ENCODE measurements around the gene WIPF3.

The WIPF3 gene

DNA sequence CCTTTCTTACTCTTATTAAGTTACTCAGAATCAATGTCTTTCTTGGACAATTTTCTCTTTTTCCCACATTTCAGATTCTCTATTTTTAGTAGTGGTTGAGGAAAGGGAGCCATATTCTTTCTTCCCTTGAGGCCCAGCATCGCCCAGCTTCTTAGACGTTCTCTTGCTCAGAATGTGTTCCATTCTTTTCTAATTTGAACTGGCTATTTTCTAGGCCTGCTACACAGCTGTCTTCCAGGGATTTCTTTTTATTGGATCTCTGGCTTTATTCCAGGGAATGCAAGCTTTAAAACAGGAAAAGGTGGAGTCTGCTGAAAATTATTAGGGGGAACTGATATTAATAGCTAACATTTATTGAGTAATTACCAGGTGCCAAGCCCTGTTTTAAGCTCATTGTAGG, 58.3 kb downstream of the WIPF3 start:
- in situ Hi-C loops (cut with HindIII; ENCODE audit: low pct_ligation_motif_present, low sequenced_read_pairs): no loop called here
- Histone ChIP-seq H3K27ac (no peak overlapping the region), H3K4me3 (ENCODE audit: low read depth, low read length) (no peak overlapping the region), H3K36me3 (replicated peaks) (no peaks in the 10 kb centered on the region), H3K27me3 (replicated peaks) (no peaks in the 10 kb centered on the region)
- no peak for DNase-seq
- TF ChIP-seq, protein P1, sequence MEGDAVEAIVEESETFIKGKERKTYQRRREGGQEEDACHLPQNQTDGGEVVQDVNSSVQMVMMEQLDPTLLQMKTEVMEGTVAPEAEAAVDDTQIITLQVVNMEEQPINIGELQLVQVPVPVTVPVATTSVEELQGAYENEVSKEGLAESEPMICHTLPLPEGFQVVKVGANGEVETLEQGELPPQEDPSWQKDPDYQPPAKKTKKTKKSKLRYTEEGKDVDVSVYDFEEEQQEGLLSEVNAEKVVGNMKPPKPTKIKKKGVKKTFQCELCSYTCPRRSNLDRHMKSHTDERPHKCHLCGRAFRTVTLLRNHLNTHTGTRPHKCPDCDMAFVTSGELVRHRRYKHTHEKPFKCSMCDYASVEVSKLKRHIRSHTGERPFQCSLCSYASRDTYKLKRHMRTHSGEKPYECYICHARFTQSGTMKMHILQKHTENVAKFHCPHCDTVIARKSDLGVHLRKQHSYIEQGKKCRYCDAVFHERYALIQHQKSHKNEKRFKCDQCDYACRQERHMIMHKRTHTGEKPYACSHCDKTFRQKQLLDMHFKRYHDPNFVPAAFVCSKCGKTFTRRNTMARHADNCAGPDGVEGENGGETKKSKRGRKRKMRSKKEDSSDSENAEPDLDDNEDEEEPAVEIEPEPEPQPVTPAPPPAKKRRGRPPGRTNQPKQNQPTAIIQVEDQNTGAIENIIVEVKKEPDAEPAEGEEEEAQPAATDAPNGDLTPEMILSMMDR (IDR thresholded peaks at IDR 0.05; ENCODE audit: low read depth, low read length, missing control alignments): no peak

DNA sequence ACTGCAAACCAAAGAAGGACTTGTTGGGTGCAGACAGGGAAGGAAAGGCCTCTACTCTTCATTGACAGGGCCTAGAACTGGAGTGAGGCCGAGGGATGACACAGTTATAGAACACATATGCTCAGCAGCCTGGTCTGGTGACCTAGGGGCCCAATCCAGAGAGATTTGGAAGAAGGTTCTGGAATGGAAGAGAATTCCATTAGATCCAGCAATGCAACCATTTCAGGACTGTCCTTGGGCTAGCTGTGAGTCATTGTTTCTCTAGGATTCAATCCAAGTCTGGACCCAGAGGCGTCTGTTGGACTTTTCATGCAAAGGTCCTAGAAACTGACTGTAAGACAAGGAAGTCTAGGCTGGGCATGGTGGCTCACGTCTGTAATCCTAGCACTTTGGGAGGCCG, 59.2 kb downstream of the WIPF3 start:
- in situ Hi-C loops (cut with HindIII; ENCODE audit: low pct_ligation_motif_present, low sequenced_read_pairs): no loop called here
- Histone ChIP-seq H3K4me3 (ENCODE audit: low read depth, low read length) (no peak overlapping the region), H3K27me3 (replicated peaks) (no peaks in the 10 kb centered on the region), H3K36me3 (replicated peaks) (no peaks in the 10 kb centered on the region), H3K27ac (no peak overlapping the region)
- TF ChIP-seq, protein P1 (IDR thresholded peaks at IDR 0.05; ENCODE audit: low read depth, low read length, missing control alignments): no peak
- DNase-seq: peak; percentile 88

DNA sequence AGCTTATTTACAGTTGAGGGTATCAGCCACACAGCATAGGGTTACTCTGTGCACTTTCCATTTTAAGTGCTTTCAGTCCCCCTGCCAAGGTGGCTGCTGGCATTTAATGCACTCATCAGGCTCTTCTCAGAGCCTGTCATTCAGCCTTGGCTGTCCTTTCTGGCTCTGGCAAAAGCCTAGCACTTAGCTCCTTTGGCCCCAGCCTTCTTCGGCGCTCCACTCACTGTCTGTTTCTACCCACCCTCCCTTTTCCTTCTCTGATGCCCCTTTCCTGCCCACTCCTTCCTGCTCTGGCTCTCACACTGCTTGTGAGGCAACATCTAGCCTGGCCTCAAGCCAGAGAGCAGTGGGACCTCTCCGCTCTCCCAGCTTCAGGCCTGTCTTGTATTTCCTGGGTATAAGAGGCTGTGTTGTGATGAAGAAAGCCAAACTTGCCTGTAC, 60.2 kb downstream of the WIPF3 start:
- no peak overlapping the region for H3K27ac ChIP-seq
- H3K4me3 ChIP-seq (ENCODE audit: low read depth, low read length): no peak overlapping the region
- TF ChIP-seq, protein P1 (IDR thresholded peaks at IDR 0.05; ENCODE audit: low read depth, low read length, missing control alignments): no peak
- in situ Hi-C loops (cut with HindIII; ENCODE audit: low pct_ligation_motif_present, low sequenced_read_pairs): no loop called here
- H3K36me3 ChIP-seq (replicated peaks): no peaks in the 10 kb centered on the region
- DNase-seq: peak; percentile 39
- H3K27me3 ChIP-seq (replicated peaks): no peaks in the 10 kb centered on the region

GRCh38 chr7:29871787-29872398, 65.6 kb downstream of the WIPF3 start:
- in situ Hi-C loops (cut with HindIII; ENCODE audit: low pct_ligation_motif_present, low sequenced_read_pairs): no loop called here
- peak overlapping the region; percentile 3 for H3K27ac ChIP-seq
- peak; percentile 72 for DNase-seq
- no peak overlapping the region for H3K4me3 ChIP-seq (ENCODE audit: low read depth, low read length)
- TF ChIP-seq, protein P1 (IDR thresholded peaks at IDR 0.05; ENCODE audit: low read depth, low read length, missing control alignments): no peak
- peaks cover 4% of the 10 kb centered on the region for H3K27me3 ChIP-seq (replicated peaks)
- H3K36me3 ChIP-seq (replicated peaks): no peaks in the 10 kb centered on the region

- TF ChIP-seq, protein P1 (IDR thresholded peaks at IDR 0.05; ENCODE audit: low read depth, low read length, missing control alignments): no peak
- Histone ChIP-seq H3K27me3 (replicated peaks) (peaks cover 4% of the 10 kb centered on the region), H3K36me3 (replicated peaks) (no peaks in the 10 kb centered on the region), H3K4me3 (ENCODE audit: low read depth, low read length) (no peak overlapping the region), H3K27ac (no peak overlapping the region)
- no peak for DNase-seq
- in situ Hi-C loops (cut with HindIII; ENCODE audit: low pct_ligation_motif_present, low sequenced_read_pairs): no loop called here
These were observed 67.5 kb downstream of the WIPF3 start for GRCh38 chr7:29873644-29874294.
